Measurements from ENCODE around the gene RNF126. TPM values are rescaled to one million over a fixed set of nuclear protein-coding genes. Genes with fewer than 3 reads are reported as not detected.

RNF126 gene
- total and polyA plus RNA-seq, 2 of the 4 experiments (the other 2 are of a cell fraction) = 7.0 to 27.4 TPM

DNA sequence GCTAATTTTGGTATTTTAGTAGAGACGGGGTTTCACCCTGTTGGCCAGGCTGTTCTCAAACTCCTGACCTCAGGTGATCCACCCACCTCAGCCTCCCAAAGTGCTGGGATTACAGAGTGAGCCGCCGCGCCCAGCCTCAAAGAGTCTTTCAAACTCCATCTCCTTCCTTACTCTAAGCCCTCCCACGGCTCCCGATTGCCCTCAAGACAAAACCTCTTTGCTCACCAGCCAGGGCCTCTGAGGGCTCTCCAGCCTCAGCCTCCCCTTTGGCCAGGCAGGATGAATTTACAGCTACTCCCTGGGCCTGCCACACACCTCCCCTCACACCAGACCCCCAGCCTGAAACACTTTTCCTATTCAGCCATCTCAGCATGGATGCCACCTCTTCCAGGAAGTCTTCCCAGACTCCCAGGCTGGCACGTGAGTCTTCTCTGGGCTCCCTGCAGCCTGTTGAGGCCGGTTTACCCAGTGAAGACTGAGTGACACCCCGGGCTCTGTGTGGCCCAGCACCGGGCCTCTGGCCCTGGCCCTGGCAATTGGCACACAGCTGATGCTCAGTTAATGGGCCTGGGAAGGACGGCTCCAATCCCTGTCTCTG, 24.7 kb upstream of the RNF126 start:
- dilution Hi-C loops (cut with HindIII; ENCODE audit: low sequenced_read_pairs, unreplicated experiment) = no loop called here
- no peak overlapping the region; the same call in 1 of the 2 replicates for H3K18ac ChIP-seq (ENCODE audit: low read depth, low read length)
- DNase-seq (no peak), ATAC-seq (ENCODE audit: low read depth) (peak; percentile 12; the same call in 1 of the 2 replicates)
- no peaks in the 10 kb centered on the region; the same call in 1 of the 2 replicates for H3K9me1 ChIP-seq (ENCODE audit: insufficient read depth, low read length)
- no peak overlapping the region for H3K9ac ChIP-seq (ENCODE audit: low read depth, low read length)
- no peak overlapping the region for H2BK15ac ChIP-seq (ENCODE audit: low read depth, low read length)
- peak overlapping the region in 1 of 2 experiments; percentile 40; a peak in 1 of 4 replicates for H4K8ac ChIP-seq (ENCODE audit: low read depth in 2 of 2, low read length in 2 of 2)
- H2AK9ac ChIP-seq (replicated peaks; ENCODE audit: low read depth, low read length, poor library complexity) = no peak overlapping the region
- no peak overlapping the region for H4K91ac ChIP-seq (ENCODE audit: insufficient read depth, low read depth, low read length)
- H2BK5ac ChIP-seq (ENCODE audit: low read depth, low read length, poor library complexity, severe bottlenecking) = no peak overlapping the region
- WGBS, 2 experiments (ENCODE audit: extremely low coverage in 2 of 2, insufficient read length in 1 of 2) = 84% methylated on average over 8 of the region's 11 CpGs; no CpG with 5 or more reads in 1 of the 2 experiments
- in situ Hi-C loops (cut with MboI; ENCODE audit: low sequenced_read_pairs) = no loop called here
- H3K27me3 ChIP-seq (ENCODE audit: control insufficient read depth, insufficient read depth, low read length) = no peaks in the 10 kb centered on the region
- H3K14ac ChIP-seq (replicated peaks; ENCODE audit: low read depth, low read length) = no peak overlapping the region
- CTCF ChIA-PET = no interaction called here
- H3K79me1 ChIP-seq (ENCODE audit: low read depth in 1 of 2, low read length in 2 of 2) = peaks cover 0 to 3% of the 10 kb centered on the region in 2 experiments; a peak in 1 of 4 replicates
- H4K5ac ChIP-seq (ENCODE audit: low read depth, low read length) = no peak overlapping the region
- H3K4ac ChIP-seq (ENCODE audit: low read depth, low read length) = 0 out of 2 replicates have a peak overlapping the region, but pooled peaks have one; percentile 47
- no peak overlapping the region for H3K27ac ChIP-seq (ENCODE audit: insufficient read depth, low read length)
- H3K36me3 ChIP-seq (ENCODE audit: control insufficient read depth, insufficient read depth, low read length) = no peaks in the 10 kb centered on the region; the same call in 1 of the 2 replicates
- BruUV-seq (replicated peaks) = no TSS peak
- H2BK20ac ChIP-seq (ENCODE audit: low read depth, low read length) = 0 out of 2 replicates have a peak overlapping the region, but pooled peaks have one; percentile 34
- intact Hi-C loops (cut with micrococcal nuclease) = no loop called here
- H2BK120ac ChIP-seq (ENCODE audit: low read depth, low read length) = no peak overlapping the region
- POLR2A ChIA-PET (ENCODE audit: unreplicated experiment) = no interaction called here
- no peaks in the 10 kb centered on the region; the same call in 1 of the 2 replicates for H4K20me1 ChIP-seq (ENCODE audit: insufficient read depth, low read length)
- H2AK5ac ChIP-seq (ENCODE audit: low read depth, low read length) = peak overlapping the region; percentile 56; the same call in 1 of the 2 replicates
- H3K9me3 ChIP-seq (ENCODE audit: control insufficient read depth, insufficient read depth, low read length) = no peaks in the 10 kb centered on the region
- H2AFZ ChIP-seq (replicated peaks; ENCODE audit: low read length, poor library complexity) = peak overlapping the region; percentile 34
- no peak overlapping the region for H3K23ac ChIP-seq (ENCODE audit: low read depth, low read length)
- no peak overlapping the region for H3K4me2 ChIP-seq (ENCODE audit: low read depth, low read length)
- no peak overlapping the region for H3K56ac ChIP-seq (ENCODE audit: extremely low read depth, insufficient read depth, low read length)
- H3K4me3 ChIP-seq (ENCODE audit: insufficient read depth, low read depth, low read length) = no peak overlapping the region
- peaks cover 3% of the 10 kb centered on the region; the same call in 1 of the 2 replicates for H3K4me1 ChIP-seq (ENCODE audit: control insufficient read depth, insufficient read depth, low read length)
- no peak for TF ChIP-seq ELK1 (IDR thresholded peaks at IDR 0.05; ENCODE audit: borderline replicate concordance, low read depth, low read length)
- no peak for TF ChIP-seq RCOR1 (IDR thresholded peaks at IDR 0.05; ENCODE audit: insufficient replicate concordance, low read length)
- no peak for TF ChIP-seq RAD21 (IDR thresholded peaks at IDR 0.05; ENCODE audit: low read length)
- TF ChIP-seq MAFK (IDR thresholded peaks at IDR 0.05; ENCODE audit: low read depth, low read length) = no peak
- TF ChIP-seq, protein P1, sequence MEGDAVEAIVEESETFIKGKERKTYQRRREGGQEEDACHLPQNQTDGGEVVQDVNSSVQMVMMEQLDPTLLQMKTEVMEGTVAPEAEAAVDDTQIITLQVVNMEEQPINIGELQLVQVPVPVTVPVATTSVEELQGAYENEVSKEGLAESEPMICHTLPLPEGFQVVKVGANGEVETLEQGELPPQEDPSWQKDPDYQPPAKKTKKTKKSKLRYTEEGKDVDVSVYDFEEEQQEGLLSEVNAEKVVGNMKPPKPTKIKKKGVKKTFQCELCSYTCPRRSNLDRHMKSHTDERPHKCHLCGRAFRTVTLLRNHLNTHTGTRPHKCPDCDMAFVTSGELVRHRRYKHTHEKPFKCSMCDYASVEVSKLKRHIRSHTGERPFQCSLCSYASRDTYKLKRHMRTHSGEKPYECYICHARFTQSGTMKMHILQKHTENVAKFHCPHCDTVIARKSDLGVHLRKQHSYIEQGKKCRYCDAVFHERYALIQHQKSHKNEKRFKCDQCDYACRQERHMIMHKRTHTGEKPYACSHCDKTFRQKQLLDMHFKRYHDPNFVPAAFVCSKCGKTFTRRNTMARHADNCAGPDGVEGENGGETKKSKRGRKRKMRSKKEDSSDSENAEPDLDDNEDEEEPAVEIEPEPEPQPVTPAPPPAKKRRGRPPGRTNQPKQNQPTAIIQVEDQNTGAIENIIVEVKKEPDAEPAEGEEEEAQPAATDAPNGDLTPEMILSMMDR (conservative IDR thresholded peaks at IDR 0.05; ENCODE audit: low read depth, low read length) = no peak
- no peak for TF ChIP-seq MXI1 (IDR thresholded peaks at IDR 0.05; ENCODE audit: borderline replicate concordance, low read depth, low read length)
- no peak for TF ChIP-seq FOS (IDR thresholded peaks at IDR 0.05; ENCODE audit: low read depth, low read length)
- no peak for TF ChIP-seq MAZ (IDR thresholded peaks at IDR 0.05; ENCODE audit: borderline replicate concordance, low read depth, low read length)
- no peak for TF ChIP-seq SMC3 (IDR thresholded peaks at IDR 0.05; ENCODE audit: low read depth, low read length)
- TF ChIP-seq POLR2A (IDR thresholded peaks at IDR 0.05; ENCODE audit: low read depth, low read length) = no peak
- TF ChIP-seq NFE2L2 (IDR thresholded peaks at IDR 0.05; ENCODE audit: low read depth, low read length) = no peak
- TF ChIP-seq RFX5 (IDR thresholded peaks at IDR 0.05; ENCODE audit: low read depth, low read length) = no peak
- no peak for TF ChIP-seq CEBPB (IDR thresholded peaks at IDR 0.05; ENCODE audit: low read depth, low read length)
- no peak for TF ChIP-seq BHLHE40 (IDR thresholded peaks at IDR 0.05; ENCODE audit: low read depth, low read length)
- TF ChIP-seq CHD1 (IDR thresholded peaks at IDR 0.05; ENCODE audit: low read depth, low read length) = no peak
